Measurements from ENCODE around the gene HSD17B7. TPM values are rescaled to one million over a fixed set of nuclear protein-coding genes. Genes with fewer than 3 reads are reported as not detected.
A peak's percentile ranks its signal among the peaks of the same experiment; 100 is the strongest.
"Not testable (repeated sequence)": the region's sequence is repeated elsewhere in the genome, so short reads cannot be mapped to it uniquely, and the experiment has no call there.

HSD17B7 gene, protein sequence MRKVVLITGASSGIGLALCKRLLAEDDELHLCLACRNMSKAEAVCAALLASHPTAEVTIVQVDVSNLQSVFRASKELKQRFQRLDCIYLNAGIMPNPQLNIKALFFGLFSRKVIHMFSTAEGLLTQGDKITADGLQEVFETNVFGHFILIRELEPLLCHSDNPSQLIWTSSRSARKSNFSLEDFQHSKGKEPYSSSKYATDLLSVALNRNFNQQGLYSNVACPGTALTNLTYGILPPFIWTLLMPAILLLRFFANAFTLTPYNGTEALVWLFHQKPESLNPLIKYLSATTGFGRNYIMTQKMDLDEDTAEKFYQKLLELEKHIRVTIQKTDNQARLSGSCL
- 5.1 TPM for total RNA-seq
- long read RNA-seq, transcript HSD17B7-201 (9 exons, 1,190 nt), result major isoform, 6 of 7 reads
- long read RNA-seq, partial matches to known transcripts, result 0 of 7 reads
- long read RNA-seq, other reads (novel, unspliced or antisense), result 1 of 7 reads

DNA sequence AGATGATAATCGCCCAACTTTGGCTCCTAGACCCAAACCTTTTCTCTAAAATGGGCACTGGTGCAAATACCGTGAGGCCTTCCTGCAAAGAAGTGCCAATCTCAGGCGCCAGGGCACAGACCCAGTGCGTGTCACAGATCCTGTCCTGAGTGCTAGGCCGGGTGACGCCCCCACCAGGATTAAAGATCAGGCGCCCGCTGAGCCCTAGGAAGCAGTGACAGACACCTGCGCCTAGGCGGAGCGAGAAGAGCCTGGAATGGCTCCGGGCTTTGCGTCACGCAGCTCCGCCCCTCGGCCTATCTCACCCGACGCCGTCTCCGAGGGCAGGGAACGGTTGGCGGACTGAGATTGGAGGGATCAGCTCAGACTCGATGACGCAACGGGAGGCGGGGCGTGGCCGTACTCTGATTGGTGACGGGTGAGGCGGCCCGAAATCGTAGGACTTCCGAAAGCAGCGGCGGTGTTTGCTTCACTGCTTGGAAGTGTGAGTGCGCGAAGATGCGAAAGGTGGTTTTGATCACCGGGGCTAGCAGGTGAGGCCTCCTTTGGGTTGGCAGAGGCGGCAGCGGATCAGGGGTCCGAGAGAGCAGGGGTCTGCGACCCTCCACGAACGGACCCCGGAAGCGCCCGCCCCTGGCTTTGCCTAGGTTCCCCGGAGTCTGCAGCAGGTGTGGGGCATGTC lies at the start of gene HSD17B7:
Gene HSD17B7, plus strand, starts transcription at position 400 of the 682 bp plus-strand sequence. Its CDS starts 99 bp downstream, at position 499.
- H3K36me3 ChIP-seq, result peaks cover 10% of the 10 kb centered on the region
- peak within 1 kb of the TSS; percentile 85 for H3K27ac ChIP-seq (replicated peaks)
- TF ChIP-seq, protein P1, sequence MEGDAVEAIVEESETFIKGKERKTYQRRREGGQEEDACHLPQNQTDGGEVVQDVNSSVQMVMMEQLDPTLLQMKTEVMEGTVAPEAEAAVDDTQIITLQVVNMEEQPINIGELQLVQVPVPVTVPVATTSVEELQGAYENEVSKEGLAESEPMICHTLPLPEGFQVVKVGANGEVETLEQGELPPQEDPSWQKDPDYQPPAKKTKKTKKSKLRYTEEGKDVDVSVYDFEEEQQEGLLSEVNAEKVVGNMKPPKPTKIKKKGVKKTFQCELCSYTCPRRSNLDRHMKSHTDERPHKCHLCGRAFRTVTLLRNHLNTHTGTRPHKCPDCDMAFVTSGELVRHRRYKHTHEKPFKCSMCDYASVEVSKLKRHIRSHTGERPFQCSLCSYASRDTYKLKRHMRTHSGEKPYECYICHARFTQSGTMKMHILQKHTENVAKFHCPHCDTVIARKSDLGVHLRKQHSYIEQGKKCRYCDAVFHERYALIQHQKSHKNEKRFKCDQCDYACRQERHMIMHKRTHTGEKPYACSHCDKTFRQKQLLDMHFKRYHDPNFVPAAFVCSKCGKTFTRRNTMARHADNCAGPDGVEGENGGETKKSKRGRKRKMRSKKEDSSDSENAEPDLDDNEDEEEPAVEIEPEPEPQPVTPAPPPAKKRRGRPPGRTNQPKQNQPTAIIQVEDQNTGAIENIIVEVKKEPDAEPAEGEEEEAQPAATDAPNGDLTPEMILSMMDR (IDR thresholded peaks at IDR 0.05; ENCODE audit: borderline replicate concordance), result peak; percentile 24
- H3K4me1 ChIP-seq; H3K27me3 ChIP-seq (ENCODE audit: low read depth); H3K9me3 ChIP-seq (replicated peaks); intact Hi-C loops (cut with micrococcal nuclease): not testable (repeated sequence)
- H3K4me3 ChIP-seq, result peak within 1 kb of the TSS; percentile 64
- peak; percentile 75 for DNase-seq

DNA sequence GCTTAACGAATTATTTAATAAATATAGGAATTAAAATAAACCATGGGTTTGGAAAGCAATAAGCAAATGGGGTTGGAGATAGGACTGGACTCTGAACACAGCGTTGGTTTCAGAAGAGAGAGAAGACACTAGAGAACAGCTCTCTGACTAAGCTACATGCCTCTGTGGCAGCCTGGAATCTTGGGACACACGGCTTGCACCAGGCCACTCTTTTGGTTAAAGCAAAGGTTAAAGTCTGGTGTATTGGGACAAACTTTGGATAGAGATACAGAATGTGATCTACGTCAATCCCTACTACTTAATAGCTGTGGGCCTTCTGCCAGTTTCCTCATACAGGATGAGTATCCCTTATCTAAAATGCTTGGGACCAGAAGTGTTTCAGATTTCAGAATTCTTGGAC lies 49.7 kb upstream of the HSD17B7 start:
- Histone ChIP-seq H3K27ac (replicated peaks) (peak overlapping the region; percentile 31), H3K27me3 (ENCODE audit: low read depth) (no peaks in the 10 kb centered on the region), H3K4me3 (no peak overlapping the region), H3K4me1 (peaks cover 23% of the 10 kb centered on the region), H3K9me3 (replicated peaks) (no peaks in the 10 kb centered on the region), H3K36me3 (no peaks in the 10 kb centered on the region)
- TF ChIP-seq, protein P1 (IDR thresholded peaks at IDR 0.05; ENCODE audit: borderline replicate concordance), result no peak
- intact Hi-C loops (cut with micrococcal nuclease), result no loop called here
- DNase-seq, result no peak

DNA sequence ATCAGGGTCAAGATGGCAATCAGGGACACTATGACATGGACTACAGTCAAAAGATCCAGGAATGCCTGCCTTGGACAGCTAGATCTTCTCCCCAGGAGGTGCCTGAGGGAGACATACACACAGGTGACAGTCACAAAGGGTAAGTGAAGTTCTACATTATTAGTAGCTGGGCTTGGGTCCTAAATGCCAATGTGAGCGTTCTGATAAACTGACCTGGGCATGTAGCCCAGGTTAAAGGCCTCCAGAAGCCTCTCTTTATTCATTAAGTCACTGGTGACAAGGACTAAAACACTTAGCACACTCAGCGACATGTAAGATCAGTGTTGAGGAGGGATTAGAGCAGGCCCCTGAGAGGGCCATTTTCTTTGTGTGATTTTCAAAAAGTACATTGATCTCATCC lies 48.9 kb upstream of the HSD17B7 start:
- H3K4me3 ChIP-seq, result no peak overlapping the region
- TF ChIP-seq, protein P1 (IDR thresholded peaks at IDR 0.05; ENCODE audit: borderline replicate concordance), result no peak
- no peaks in the 10 kb centered on the region for H3K9me3 ChIP-seq (replicated peaks)
- no peak for DNase-seq
- H3K36me3 ChIP-seq, result peaks cover 7% of the 10 kb centered on the region
- peak overlapping the region; percentile 66 for H3K27ac ChIP-seq (replicated peaks)
- H3K4me1 ChIP-seq, result peaks cover 18% of the 10 kb centered on the region
- intact Hi-C loops (cut with micrococcal nuclease), result no loop called here
- H3K27me3 ChIP-seq (ENCODE audit: low read depth), result no peaks in the 10 kb centered on the region

DNA sequence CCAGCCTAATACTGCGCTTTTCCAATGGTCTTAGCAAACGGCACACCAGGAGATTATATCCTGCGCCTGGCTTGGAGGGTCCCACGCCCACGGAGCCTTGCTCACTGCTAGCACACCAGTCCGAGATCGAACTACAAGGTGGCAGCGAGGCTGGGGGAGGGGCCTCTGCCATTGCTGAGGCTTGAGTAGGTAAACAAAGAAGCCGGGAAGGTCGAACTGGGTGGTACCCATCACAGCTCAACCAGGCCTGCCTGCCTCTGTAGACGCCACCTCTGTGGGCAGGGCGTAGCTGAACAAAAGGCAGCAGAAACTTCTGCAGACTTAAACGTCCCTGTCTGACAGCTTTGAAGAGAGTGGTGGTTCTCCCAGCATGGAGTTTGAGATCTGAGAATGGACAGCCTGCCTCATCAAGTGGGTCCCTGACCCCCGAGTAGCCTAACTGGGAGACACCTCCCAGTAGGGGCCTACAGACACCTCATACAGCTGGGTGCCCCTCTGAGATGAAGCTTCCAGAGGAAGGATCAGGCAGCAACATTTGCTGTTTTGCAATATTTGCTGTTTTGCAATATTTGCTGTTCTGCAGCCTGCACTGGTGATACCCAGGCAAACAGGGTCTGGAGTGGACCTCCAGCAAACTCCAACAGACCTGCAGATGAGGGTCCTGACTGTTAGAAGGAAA lies 44.1 kb upstream of the HSD17B7 start:
- DNase-seq; intact Hi-C loops (cut with micrococcal nuclease); H3K9me3 ChIP-seq (replicated peaks); H3K4me3 ChIP-seq; H3K4me1 ChIP-seq; H3K27me3 ChIP-seq (ENCODE audit: low read depth); H3K27ac ChIP-seq (replicated peaks); H3K36me3 ChIP-seq: not testable (repeated sequence)

DNA sequence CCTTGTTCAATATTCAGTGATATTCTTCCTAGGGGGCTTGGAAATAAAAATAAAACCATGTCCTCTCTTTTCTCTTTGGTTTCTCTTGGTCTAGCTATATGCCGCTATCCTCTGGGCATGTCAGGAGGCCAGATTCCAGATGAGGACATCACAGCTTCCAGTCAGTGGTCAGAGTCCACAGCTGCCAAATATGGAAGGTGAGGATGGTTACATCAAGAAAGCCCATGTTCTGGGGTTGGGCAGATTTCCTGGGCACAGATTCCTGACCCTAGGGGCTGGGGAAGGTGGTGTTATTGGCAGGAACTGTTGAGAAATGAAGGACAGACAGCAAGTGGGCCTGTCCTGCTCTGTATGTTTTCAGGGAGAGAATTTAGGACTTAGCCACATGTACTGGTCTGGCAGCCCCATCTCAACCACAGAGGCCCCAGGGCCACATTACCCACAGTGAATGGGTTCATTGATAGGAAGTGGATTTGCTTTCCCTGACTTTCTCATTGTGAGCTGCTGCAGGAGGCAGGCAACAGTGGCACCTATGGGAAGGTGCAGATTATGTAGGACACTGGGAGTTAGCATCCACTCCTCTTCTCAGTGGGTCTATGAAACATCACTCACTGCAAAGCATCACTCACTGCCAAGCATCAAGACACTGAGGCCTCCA lies 37.4 kb upstream of the HSD17B7 start:
- TF ChIP-seq, protein P1 (IDR thresholded peaks at IDR 0.05; ENCODE audit: borderline replicate concordance), result peak; percentile 36
- no peak for DNase-seq
- no peak overlapping the region for H3K4me3 ChIP-seq
- no peak overlapping the region for H3K27ac ChIP-seq (replicated peaks)
- no peaks in the 10 kb centered on the region for H3K9me3 ChIP-seq (replicated peaks)
- intact Hi-C loops (cut with micrococcal nuclease), result loop anchor here (10.0 kb wide), 1 partner anchor 138 kb away; no protein-coding TSS in a partner anchor
- H3K36me3 ChIP-seq, result peaks cover 19% of the 10 kb centered on the region
- H3K27me3 ChIP-seq (ENCODE audit: low read depth), result no peaks in the 10 kb centered on the region
- H3K4me1 ChIP-seq, result no peaks in the 10 kb centered on the region

Measured in left ventricle myocardium inferior (tissue), 1 donor.